SHP77 treated with DMSO at 0.1 percent for 48 hours (cell line): Measurements from ENCODE around the gene CADM4.
"Not testable (repeated sequence)": the region's sequence is repeated elsewhere in the genome, so short reads cannot be mapped to it uniquely, and the experiment has no call there.

Experiments
- DNase-seq: peaks from one replicate; lab custom pipeline; 2025; lab: John Stamatoyannopoulos, UW

Gene CADM4

DNA sequence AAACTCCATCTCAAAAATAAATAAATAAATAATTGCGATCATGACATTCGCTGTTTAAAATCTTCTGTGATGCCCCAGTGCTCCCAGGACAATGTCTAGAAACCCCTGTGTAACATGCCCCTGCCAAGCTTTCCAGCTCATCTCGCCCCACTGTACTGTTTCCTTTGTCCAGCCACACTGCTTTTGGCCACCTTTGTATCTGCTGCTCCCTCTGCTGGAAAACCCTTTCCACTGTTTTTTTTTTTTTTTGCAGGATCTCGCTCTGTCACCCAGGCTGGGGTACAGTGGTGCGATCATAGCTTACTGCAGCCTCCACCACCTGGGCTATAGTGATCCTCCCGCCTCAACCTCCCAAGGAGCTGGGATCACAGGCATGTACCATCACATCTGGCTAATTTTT lies 22.8 kb upstream of the CADM4 start:
- DNase-seq: no peak

DNA sequence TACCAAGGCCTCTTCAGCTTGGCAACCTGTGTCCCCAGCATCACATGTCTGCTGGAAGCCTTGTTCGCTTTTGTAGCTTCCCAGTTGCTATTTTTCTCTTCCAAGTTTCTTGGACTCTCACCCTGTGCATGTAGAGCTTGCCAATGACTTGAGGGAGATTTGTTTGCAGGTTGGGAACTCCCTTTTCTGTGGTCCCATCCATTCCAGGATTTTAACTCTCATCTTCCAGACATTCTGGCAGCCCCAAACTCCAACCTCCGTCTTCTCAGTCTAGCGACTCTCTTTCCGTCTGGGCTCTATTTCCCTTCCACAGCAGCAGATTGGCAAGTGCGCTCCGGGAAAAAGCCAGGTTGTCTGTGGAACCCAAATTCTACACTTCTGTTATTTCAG lies 21.3 kb upstream of the CADM4 start:
- DNase-seq: no peak

DNA sequence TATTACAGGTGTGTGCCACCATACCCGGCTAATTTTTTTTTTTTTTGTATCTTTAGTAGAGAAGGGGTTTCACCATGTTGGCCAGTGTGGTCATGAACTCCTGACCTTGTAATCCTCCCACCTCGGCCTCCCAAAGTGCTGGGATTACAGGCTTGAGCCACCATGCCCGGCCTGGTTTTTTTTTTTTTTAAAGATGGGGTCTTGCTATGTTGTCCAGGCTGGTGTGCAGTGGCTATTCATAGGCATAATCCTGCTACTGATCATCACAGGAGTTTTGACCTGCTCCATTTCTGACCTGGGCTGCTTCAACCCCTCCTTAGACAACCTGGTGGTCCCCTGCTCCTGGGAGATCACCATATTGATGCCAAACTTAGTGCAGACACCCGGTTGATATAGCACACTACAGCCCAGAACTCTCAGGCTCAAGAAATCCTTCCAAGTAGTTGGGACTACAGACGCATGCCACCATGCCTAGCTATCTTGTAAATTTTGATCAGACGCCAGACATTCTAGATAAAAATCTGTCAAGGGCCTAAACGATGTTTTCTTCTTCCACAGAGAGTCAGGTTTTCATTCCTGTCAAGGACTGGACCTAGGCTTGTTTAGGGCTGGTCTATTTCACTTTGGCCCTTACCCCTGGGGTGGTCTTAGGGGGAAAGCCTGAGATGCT lies 20.8 kb upstream of the CADM4 start:
- no peak for DNase-seq

DNA sequence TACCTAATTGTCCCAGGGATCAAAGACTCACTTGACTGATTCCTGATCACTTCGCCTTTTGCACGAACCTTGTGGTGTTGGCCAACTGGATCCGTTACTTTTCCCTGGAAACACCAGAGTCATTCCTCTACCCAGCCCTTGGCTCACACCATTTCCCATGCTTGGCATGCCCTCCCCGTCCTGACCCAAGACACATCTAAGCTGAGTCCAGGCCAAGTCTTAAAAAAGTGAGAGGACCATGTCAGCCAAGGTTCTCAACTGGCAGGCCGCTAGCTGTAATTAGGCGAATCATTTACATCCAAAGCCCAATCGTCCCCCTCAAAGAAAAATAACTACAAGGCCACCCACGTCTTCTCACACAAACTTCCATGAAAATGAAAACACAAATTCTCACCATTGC lies 18.8 kb upstream of the CADM4 start:
- no peak for DNase-seq

DNA sequence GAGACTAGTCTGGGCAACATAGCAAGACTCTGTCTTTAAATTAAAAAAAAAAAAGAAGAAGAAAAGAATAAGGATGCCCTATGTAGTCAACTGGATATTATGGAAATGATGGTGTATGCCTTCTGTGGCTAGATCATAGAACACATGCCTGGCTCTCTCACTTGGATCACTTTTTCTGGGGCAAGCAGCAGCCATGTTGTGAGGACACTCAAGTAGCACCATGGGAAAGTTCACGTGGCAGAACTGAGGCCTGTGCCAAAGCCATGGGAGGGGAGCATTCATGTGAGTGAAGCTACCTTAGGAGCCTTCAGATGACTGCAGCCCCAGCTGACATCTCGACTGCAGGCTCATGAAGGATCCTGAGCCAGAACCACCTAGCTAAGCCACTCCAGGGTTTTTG lies 18.4 kb upstream of the CADM4 start:
- DNase-seq: no peak

DNA sequence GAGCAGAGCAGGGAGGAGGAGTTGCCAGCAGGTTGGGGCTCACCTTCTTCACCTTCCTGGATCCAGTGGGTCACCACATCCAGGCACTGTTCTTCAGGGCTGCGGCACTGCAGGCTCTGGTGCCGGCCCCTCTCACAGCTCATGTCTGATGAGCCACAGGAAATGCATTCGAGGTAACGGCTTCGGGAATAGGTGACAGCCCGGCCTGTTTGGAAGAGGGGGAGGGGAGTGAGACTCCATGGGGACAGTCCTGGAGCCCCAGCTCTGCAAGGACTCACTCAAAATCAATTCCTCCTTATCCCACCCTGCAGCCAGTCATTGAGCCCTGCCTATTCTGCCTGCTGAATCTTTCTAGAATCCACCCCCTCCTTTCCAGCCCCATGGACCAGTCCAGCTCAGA lies 16.8 kb upstream of the CADM4 start:
- DNase-seq: no peak

DNA sequence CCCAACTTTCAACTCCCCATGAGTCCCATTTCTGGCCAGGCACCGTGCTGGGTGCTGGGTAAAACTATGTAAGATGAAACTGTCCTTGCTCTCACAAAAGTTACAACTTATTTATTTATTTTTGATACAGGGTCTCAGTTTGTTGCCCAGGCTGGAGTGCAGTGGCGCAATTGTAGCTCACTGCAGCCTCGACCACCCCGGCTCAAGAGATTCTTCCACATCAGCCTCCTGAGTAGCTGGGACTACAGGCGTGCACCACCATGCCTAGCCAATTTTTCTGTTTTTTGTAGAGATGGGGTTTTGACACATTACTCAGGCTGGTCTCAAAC lies 12.9 kb upstream of the CADM4 start:
- no peak for DNase-seq

DNA sequence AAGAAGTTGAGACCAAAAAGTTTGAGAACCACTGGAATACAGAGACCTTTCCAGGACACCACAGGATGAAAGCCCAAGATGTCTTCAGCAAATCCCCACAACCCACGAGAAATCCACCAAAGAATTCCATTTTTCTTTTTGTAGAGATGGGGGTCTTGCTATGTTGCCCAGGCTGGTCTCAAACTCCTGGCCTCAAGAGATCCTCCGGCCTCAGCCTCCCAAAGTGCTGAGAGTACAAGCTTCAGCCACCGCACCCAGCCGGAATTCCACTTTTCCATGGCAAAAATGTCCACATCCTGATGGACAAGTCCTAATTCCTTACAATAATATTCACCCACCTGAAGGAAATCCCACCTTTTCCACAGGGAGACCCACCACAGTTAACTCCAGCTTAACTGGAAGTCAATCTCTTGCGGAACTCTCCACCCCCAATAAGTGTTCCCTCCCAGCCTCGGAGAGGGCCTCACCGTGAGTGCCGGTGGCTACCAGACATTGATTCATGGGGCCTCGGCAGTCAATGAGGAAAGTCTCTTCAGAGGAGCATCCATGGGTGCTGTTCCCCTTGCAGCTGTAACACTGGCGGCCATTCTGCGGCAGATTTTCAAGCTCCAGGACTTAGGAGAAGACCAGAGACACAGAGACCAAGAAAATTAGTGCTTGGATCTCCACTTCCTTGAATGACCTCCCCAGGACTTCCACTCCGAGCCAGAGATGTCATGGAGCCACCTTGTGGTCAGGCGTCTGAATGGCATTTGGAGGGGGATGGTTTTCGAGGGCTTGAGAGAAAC lies 12.3 kb upstream of the CADM4 start:
- DNase-seq: peak; percentile 47

DNA sequence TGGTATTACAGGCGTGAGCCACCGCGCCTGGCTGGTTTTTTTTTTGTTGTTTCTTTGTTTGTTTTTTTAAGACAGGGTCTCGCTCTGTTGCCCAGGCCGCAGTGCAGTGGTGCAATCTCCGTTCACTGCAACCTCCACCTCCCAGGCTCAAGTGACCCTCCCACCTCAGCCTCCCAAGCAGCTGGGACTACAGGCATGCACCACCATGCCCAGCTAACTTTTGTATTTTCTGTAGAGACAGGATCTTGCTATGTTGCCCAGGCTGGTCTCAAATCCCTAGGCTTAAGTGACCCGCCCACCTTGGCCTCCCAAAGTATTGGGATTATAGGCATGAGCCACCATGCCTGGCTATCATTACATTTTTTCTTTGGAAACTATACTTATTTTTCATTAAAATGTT lies 10.6 kb upstream of the CADM4 start:
- not testable (repeated sequence) for DNase-seq

DNA sequence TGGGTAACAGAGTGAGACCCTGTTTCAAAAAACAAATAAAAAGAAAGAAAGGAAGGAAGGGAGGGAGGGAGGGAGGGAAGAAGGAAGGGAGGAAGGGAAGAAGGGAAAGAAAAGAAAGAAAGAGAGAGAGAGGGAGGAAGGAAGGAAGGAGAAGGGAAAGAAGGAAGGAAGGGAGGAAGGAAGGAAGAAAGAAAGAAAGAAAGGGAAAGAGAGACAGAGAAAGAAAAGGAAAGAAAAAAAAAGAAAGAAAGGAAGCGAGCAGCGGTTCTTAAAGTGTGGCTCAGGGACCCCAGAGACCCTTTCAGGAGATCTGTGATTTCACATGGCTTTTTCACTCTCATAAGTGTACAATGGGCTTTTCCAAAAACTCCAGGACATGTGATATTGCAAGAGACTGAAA lies 9.9 kb upstream of the CADM4 start:
- DNase-seq: no peak

DNA sequence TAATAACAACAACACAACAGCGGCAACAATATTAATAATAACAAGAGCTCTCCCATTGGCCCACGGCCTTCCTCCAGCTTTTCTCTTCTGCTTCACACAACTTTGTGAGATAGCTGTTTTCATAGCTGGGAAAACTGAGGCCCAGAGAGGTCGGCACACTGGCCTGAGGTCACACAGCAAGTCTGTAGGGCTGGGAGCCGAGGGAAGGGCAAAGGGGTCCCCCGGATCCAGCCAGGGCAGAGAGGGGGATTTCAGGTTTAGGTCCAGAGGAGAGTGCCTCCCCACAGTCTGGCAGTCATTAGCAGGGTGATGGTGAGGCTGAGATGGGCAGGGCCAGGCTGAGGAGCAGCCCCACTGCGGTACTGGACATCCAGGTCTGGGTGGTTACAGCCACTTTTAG lies 9.0 kb upstream of the CADM4 start:
- DNase-seq: no peak

DNA sequence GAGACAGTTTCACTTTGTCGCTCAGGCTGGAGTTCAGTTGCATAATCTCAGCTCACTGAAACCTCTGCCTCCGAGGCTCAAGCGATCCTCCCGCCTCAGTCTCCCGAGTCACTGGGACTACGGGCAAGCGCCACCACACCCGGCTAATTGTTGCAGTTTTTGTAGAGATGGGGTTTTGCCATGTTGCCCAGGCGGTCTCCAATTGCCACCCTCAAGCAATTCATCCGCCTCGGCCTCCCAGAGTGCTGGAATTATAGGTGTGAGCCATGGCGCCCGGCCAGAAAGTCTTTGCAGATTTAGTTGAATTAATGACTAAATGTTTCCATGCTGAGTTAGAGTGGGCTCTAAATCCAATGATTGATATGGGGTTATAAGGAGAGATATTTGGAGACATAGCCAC lies 4.5 kb upstream of the CADM4 start:
- DNase-seq: no peak

DNA sequence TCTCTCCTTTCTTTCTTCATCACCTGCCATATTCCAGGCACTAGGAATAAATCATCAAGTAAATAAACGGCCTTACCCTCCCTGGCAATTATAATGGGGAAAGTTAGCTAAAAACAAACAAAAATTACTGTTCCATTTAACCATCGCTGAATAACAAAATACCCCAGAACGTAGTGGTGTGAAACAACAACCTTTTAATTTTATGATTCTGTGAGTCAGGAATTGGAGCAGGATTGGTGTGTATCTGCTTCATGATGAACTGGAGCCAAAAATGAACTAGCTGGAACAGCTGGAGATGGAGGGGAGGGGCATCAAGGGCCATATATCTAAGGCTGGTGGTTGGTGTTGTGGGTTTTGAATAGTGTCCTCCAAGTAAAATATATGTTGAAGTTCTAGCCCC lies 3.7 kb upstream of the CADM4 start:
- no peak for DNase-seq

DNA sequence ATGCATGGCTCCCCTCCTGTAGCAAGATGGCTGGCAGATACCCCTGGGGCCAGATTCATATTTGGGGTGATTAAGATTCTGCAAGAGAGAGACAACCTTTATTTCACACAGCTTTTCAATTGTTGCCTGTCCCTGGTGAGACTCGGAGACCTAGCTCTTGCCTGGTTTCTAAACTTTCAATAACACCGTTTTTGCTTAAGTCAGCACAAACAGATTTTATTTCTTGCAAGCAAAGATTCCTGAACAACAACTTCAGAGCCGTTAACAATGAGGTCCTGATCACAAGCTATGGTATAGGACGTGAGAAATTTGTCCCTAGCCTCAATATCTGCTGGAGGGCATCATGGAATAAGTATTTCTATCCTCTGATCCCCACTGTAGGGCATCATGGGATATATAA lies 2.9 kb upstream of the CADM4 start:
- no peak for DNase-seq

DNA sequence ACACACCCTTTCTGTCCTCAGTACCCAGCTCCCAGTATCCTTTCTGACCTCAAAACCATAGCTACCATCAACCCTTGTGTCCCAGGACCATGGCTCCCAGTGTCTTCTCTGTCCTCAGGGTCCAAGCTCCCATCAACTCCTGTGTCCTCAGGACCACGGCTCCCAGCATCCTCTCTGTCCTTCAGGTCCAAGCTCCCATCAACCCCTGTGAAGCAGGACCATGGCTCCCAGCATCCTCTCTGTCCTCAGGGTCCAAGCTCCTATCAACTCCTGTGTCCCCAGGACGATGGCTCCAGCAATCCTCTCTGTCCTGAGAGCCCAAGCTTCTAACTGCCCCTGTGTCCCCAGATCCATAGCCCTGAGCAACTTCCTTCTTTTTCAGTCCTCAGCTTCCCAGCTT lies 1.7 kb upstream of the CADM4 start:
- no peak for DNase-seq

DNA sequence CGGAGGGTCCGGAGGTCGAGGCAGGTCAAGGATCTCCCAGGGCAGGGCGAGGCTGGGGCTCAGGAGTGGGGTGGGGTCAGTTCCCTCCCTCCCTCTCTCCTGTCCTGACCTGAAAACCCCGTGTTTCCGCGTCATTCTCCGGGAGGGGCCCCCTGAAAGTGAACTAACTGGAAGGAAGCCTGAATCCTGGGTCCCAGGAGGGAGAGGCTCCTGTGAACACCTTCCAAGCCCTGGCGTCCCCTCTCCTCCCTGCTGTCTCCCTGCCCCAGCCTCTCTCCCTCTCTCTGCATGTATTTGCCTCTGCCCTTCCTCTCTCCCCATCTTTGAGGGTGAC lies 741 bp upstream of the CADM4 start:
- no peak for DNase-seq

DNA sequence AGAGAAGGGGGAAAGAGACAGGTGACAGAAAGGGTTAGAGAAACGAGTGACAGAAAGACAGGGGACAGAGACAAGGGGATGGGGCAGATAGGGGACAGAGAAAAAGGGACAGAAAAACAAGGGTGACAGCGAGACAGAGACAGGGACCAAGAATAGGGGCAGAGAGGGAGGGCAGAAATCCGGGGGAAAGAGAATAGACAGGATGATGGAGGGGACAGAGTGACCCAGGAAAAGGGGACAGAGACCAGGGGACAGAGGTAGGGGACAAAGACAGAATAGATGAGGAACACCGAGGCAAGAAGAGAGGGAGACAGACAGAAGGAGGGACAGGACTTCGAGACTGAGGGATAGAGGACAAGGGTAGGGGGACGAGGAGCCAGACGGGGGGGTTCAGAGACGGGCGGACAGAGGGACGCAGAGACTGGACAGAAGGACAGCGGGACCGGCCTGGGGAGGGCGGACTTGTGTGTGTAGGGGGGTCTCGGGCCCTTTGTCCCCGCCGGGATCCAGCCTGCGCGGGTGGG lies 593 bp downstream of the CADM4 start:
- no peak for DNase-seq

DNA sequence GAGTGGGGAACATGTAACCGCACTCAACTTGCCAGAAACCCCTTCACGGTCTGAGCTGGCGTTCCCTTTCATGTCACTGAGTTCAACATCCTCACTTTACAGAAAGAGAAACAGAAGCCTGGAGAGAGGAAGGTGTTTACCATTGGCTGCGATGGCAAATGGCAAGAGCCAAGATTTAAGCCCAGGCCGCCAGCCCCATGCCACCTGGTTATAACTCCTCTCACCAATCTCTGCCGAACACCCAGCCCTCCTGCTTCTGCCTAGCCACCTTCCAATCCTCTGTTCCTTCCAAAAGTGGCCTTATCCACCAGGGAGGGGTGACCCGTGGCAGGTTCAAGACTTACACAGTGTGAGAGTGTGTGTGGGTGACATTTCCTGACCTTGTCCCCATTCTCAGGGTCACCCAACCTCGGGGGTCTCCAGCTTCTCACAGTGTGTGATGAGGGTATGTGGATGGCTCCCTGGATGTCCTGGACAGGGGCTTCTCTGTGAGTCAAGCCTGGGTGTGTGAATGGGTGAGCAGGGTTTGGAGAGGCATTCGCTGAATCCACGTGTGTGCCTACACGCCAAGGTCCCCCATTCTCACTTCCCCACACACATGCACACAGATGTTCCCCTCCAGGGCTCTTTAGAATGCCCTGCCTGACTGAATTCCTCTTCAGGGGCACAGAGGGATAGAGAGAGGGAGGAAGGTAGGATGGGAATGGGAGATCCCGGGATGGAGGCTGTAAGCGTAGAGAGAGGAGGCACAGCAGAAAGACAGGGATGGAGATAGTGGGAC lies 1.2 kb downstream of the CADM4 start:
- no peak for DNase-seq

DNA sequence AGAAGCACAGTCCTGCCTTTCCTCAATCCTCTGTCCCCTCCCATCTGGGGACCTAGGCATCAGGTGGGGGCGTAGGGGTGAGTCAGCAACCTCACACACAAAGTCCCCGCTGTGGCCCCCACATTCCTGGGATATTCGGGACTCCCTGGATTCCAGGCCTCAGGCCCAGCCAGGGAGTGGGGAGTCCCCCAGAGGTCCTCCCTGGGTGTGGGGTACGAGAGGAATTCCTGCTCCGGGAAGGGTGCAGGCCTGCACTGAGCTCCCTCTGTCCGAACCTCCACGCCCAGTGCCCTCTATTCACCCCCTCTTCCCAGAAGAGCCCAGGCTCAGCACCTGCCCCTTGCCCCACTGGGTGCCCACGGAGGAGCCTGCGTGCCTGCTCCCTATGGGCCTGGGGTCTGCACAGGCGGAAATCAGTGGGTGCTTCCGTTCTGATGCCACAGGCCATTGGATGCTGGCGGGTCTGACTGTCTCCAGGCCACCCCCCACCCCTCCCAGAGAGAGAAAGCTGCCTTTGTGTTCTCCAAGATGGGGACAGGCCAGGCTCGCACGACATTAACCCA lies 3.4 kb downstream of the CADM4 start:
- DNase-seq: no peak

DNA sequence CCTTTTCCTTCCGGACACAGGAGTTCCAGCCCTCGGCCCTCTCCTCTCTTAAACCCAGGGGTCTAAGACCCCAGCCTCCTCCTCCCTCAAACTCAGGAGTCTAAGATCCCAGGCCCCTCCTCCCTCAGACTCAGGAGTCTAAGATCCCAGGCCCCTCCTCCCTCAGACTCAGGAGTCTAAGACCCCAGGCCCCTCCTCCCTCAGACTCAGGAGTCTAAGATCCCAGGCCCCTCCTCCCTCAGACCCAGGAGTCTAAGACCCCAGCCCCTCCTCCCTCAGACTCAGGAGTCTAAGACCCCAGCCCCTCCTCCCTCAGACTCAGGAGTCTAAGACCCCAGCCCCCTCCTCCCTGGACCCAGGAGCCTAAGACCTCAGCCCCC lies 4.1 kb downstream of the CADM4 start:
- DNase-seq: not testable (repeated sequence)

DNA sequence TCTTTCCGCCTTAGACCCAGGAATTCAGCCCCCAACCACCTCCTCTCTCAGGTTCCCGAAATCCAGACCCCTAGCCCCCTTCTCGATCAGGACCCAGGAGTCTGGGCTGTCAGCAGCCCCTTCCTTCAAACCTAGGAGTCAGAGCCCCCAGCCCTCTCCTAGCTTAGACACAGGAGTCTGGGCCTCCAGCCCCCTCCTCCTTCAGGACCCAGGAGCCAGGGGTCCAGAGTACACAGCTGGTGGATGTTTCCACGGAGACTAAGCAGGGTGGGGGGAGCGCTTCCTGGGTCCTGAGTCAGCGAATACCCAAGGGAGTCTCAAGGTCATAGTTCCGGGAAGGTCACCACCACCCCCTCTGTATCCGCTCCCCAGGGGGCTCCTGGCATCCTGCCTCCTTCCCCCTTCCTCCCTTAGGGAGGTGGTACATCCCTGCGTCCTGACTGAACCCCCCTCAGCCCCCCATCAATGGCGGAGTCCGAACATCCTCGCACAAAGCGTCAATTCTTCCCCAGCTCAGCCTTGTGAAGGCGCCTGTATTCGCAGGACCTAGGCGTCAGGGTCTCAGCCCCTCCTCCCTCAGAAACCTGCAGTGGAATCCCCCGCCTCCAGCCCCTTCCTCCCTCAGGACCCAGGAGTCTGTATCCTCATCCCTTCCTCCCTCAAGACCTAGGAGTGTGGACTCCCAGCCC lies 4.6 kb downstream of the CADM4 start:
- no peak for DNase-seq

DNA sequence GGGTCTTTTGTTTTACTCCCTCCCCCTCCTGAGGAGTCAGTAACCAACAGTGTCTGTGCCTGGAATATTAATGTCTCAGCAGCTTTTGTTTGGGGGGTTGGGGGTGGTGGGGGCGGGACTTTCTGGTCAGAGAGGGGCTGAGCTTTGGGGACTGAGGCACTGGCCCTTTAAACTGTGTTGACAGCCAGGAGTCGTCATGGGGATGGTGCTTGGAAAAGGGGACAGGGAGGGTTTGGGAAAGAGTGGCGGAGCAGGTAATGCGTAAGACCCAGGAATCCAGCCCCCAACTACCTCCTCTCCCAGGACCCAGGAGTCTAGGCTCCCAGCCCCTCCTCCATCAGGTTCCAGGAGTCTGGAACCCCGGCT lies 5.2 kb downstream of the CADM4 start:
- DNase-seq: no peak
